HepG2 (cell line): ENCODE data around the gene SLC43A1. TPM values are rescaled to one million over a fixed set of nuclear protein-coding genes. Genes with fewer than 3 reads are reported as not detected.

Source experiments
- ARID5B ChIP-seq: IDR thresholded peaks from 2 replicates; pipeline ENCODE4 v1.4.0; 2020; ENCODE audit warnings: mild to moderate bottlenecking, missing genetic modification reagents
- CERS6 ChIP-seq: sonication (generic); formaldehyde crosslinking; IDR thresholded peaks from 2 replicates; pipeline ENCODE4 v1.5.0; 2020; ENCODE audit warnings: missing genetic modification reagents
- HMGXB4 ChIP-seq, 2 experiments: sonication (generic) in 1 of 2; formaldehyde crosslinking in 1 of 2; IDR thresholded peaks; 2 replicates each; pipeline versions ENCODE4 v1.4.0 to v1.6.1; 2018 to 2020; ENCODE audit warnings: missing genetic modification reagents in 2 of 2, borderline replicate concordance in 1 of 2, low read depth in 1 of 2, mild to moderate bottlenecking in 1 of 2, missing biosample characterization in 1 of 2
- HNF4A ChIP-seq: sonication (generic); formaldehyde crosslinking; IDR thresholded peaks from 2 replicates; pipeline ENCODE4 v1.4.0; 2020; ENCODE audit warnings: missing genetic modification reagents
- JARID2 ChIP-seq: sonication (generic); formaldehyde crosslinking; IDR thresholded peaks from 2 replicates; pipeline ENCODE4 v1.8.1; 2023; ENCODE audit warnings: missing genetic modification reagents, inconsistent platforms; ENCODE audit not compliant: insufficient replicate concordance
- KLF9 ChIP-seq: IDR thresholded peaks from 2 replicates; pipeline ENCODE4 v1.6.1; 2016; ENCODE audit warnings: low read depth
- KMT2A ChIP-seq: sonication (generic); formaldehyde crosslinking; IDR thresholded peaks from 2 replicates; pipeline ENCODE4 v1.4.0; 2020; ENCODE audit warnings: missing genetic modification reagents
- PHF8 ChIP-seq: sonication (generic); formaldehyde crosslinking; IDR thresholded peaks from 2 replicates; pipeline ENCODE4 v1.5.0; 2020; ENCODE audit warnings: missing genetic modification reagents
- RFXANK ChIP-seq: IDR thresholded peaks from 2 replicates; pipeline ENCODE4 v1.6.1; 2016
- SALL1 ChIP-seq: sonication (generic); formaldehyde crosslinking; IDR thresholded peaks from 2 replicates; pipeline ENCODE4 v1.8.0; 2022; ENCODE audit warnings: mild to moderate bottlenecking, missing genetic modification reagents
- SAP130 ChIP-seq: IDR thresholded peaks from 2 replicates; pipeline ENCODE4 v1.6.1; 2016; ENCODE audit warnings: low read depth
- TEAD3 ChIP-seq: optimal IDR thresholded peaks from 2 replicates; pipeline ENCODE3; 2016; ENCODE audit warnings: borderline replicate concordance
- XBP1 ChIP-seq: sonication (generic); formaldehyde crosslinking; IDR thresholded peaks from 2 replicates; pipeline ENCODE4 v1.5.0; 2020; ENCODE audit warnings: missing genetic modification reagents
- ZBTB14 ChIP-seq: sonication (generic); formaldehyde crosslinking; IDR thresholded peaks from 2 replicates; pipeline ENCODE4 v1.4.0; 2020; ENCODE audit warnings: missing genetic modification reagents
- ZNF124 ChIP-seq: sonication (generic); formaldehyde crosslinking; IDR thresholded peaks from 2 replicates; pipeline ENCODE4 v1.4.0; 2020; ENCODE audit warnings: missing genetic modification reagents
- ZNF232 ChIP-seq: sonication (generic); formaldehyde crosslinking; IDR thresholded peaks from 2 replicates; pipeline ENCODE4 v1.4.0; 2020; ENCODE audit warnings: missing genetic modification reagents, borderline replicate concordance
- ZNF703 ChIP-seq: sonication (generic); formaldehyde crosslinking; IDR thresholded peaks from 2 replicates; pipeline ENCODE4 v1.5.1; 2020; ENCODE audit warnings: missing genetic modification reagents, mild to moderate bottlenecking, moderate library complexity, borderline replicate concordance
- polyA plus RNA-seq, 8 experiments: library from polyadenylated mRNA; depleted of rRNA in 3 of 8; stranded (reverse) in 7 of 8; unstranded in 1 of 8; fragments of >200 nt; fragmentation: Illumina TruSeq in 4 of 8; extraction: Trizol in 4 of 8; gene quantifications; 2 replicates each; pipeline versions ENCODE4 v1.2.1 to v1.2.3, GENCODE V29; 2011 to 2016; ENCODE audit warnings: low read depth in 4 of 8, missing spikeins in 1 of 8, mixed read lengths in 1 of 8; ENCODE audit not compliant: insufficient read depth in 1 of 8
- total RNA-seq, 5 experiments: library from RNA; depleted of rRNA; stranded (reverse); fragments of >200 nt; fragmentation: Illumina TruSeq; extraction: Trizol; gene quantifications; 2 replicates each; pipeline ENCODE4 v1.2.3, GENCODE V29; 2016; ENCODE audit warnings: low read depth in 1 of 5
- TF ChIP-seq, protein P1 (sequence below): sonication (generic); formaldehyde crosslinking; IDR thresholded peaks from 2 replicates; pipeline ENCODE4 v1.4.0; 2020; ENCODE audit warnings: missing genetic modification reagents
- TF ChIP-seq, protein P2 (sequence below): sonication (generic); formaldehyde crosslinking; IDR thresholded peaks from 2 replicates; pipeline ENCODE4 v1.4.0; 2020; ENCODE audit warnings: missing genetic modification reagents

Gene SLC43A1
- total and polyA plus RNA-seq, 2 of the 13 experiments (the other 11 are each of a cell fraction or from before 2014, with no cell fraction given): 72.3 to 87.6 TPM

DNA sequence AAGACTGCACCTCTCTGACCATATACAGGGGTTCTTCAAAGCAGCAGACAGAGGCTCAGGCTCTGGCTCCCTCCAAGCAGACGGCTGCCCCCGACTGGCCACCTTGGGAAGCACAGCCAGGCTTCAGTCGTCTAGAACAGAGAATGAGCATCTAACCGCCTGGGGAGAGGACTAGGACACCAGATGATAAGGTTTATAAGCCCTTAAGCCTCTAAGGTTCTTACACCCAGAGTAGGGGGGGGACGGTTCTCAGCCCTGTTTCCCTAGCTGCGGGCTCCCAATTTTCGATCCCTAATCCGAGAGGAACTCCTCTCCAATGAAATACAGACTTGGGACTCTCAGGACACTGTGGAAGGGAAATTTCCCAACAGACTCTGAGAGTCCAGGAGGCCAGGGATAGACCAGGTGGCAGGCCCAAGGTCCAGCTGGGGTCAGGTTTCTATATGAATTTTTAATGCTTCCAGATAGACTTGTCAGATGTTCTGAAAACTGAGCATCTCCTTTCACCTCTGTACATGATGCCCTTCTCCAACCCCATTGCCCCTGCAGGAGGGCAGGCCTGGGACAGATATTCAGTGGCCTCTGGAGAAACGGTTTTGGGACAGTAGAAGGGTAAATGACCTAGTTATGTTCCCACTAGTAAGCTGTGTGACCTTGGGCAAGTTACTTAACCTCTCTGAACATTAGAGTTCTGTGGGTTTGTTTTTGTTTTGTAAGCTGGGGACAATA, 34.9 kb downstream of the SLC43A1 start (continued):
- TF ChIP-seq CERS6 (CRISPR knock-in tag) (no peak), KLF9 (no peak), ZNF124 (CRISPR knock-in tag) (no peak), ARID5B (CRISPR knock-in tag) (peak; percentile 31; the same call in 1 of the 2 replicates), ZNF232 (CRISPR knock-in tag) (no peak; the same call in 1 of the 2 replicates), SAP130 (CRISPR knock-in tag) (peak; percentile 35; the same call in 1 of the 2 replicates), JARID2 (CRISPR knock-in tag) (no peak), ZBTB14 (CRISPR knock-in tag) (no peak), ZNF703 (CRISPR knock-in tag) (no peak), TEAD3 (CRISPR knock-in tag) (no peak), PHF8 (no peak), RFXANK (CRISPR knock-in tag) (no peak), KMT2A (CRISPR knock-in tag) (no peak), HMGXB4 (CRISPR knock-in tag; IDR thresholded peaks at IDR 0.05; ENCODE audit: borderline replicate concordance in 1 of 2, low read depth in 1 of 2) (peak; percentile 27 to 51; a peak in 1 of 4 replicates), SALL1 (peak; percentile 15; the same call in 1 of the 2 replicates), HNF4A (CRISPR knock-in tag) (peak; percentile 88), XBP1 (CRISPR knock-in tag) (no peak)
- TF ChIP-seq, protein P1, sequence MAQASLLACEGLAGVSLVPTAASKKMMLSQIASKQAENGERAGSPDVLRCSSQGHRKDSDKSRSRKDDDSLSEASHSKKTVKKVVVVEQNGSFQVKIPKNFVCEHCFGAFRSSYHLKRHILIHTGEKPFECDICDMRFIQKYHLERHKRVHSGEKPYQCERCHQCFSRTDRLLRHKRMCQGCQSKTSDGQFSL (CRISPR knock-in tag): no peak; the same call in 1 of the 2 replicates
- TF ChIP-seq, protein P2, sequence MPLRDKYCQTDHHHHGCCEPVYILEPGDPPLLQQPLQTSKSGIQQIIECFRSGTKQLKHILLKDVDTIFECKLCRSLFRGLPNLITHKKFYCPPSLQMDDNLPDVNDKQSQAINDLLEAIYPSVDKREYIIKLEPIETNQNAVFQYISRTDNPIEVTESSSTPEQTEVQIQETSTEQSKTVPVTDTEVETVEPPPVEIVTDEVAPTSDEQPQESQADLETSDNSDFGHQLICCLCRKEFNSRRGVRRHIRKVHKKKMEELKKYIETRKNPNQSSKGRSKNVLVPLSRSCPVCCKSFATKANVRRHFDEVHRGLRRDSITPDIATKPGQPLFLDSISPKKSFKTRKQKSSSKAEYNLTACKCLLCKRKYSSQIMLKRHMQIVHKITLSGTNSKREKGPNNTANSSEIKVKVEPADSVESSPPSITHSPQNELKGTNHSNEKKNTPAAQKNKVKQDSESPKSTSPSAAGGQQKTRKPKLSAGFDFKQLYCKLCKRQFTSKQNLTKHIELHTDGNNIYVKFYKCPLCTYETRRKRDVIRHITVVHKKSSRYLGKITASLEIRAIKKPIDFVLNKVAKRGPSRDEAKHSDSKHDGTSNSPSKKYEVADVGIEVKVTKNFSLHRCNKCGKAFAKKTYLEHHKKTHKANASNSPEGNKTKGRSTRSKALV: 0 out of 2 replicates have a peak, but pooled peaks have one; percentile 9
